ENCODE results near the gene KLHL29.

KLHL29 gene

DNA sequence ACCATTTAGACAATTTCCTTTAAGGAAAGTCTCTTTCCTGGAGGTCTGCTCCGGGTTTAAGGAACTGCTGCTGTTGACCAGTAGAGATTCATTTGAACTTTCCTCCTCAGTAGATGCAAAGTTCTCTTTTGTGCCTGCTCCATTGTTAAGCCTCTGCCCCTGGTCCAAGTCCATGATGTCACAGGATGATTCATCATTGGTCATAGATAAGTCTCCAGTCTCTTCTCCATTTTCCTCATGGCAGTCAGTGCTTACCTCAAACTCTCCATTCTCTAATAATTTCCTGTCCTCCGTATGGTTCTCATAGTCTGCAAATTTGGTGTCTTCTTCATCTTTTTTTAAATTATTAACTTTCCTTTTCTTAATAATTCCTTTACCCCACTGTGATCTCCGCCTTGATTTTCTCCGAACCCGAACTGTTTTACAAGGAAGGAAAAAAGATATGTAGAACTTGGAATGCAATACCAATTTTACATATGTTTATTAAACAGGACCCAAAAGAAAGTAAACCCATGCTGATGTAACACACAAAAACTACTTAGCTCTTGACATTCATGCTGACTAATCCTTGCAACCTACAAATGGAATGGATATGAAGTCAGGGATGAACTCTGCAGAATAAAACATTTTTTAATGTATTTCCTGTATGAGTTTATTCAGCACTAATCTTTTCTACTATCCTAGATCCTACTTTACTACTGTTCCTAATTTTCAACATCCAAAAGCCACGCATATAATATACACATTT lies 372.9 kb downstream of the KLHL29 start:
- DNase-seq = no peak

All from activated T-cell treated with anti-CD3 and anti-CD28 coated beads, Interleukin-2, amount 50 U/mL, for 1 hour (primary cell).